ENCODE data around the gene PLXNA4.

Gene PLXNA4

GRCh38 chr7:132352800-132353199 lies 223.5 kb downstream of the PLXNA4 start:
- FAIRE-seq (no peak), DNase-seq (ENCODE audit: insufficient read length) (no peak)
- no peak for TF ChIP-seq POLR2AphosphoS5 (IDR thresholded peaks at IDR 0.05; ENCODE audit: low read depth, low read length)
- no peak for TF ChIP-seq TAF1 (IDR thresholded peaks at IDR 0.05; ENCODE audit: borderline replicate concordance, low read depth, low read length)
- no peak for TF ChIP-seq POLR2A (IDR thresholded peaks at IDR 0.05; ENCODE audit: low read depth, low read length)

- FAIRE-seq (no peak), DNase-seq (ENCODE audit: insufficient read length) (no peak)
- TF ChIP-seq TAF1 (IDR thresholded peaks at IDR 0.05; ENCODE audit: borderline replicate concordance, low read depth, low read length) (no peak), POLR2A (IDR thresholded peaks at IDR 0.05; ENCODE audit: low read depth, low read length) (no peak), POLR2AphosphoS5 (IDR thresholded peaks at IDR 0.05; ENCODE audit: low read depth, low read length) (no peak)
Measured at GRCh38 chr7:132351954-132352499, 224.2 kb downstream of the PLXNA4 start.

GRCh38 chr7:132350741-132351140 lies 225.5 kb downstream of the PLXNA4 start:
- no peak for DNase-seq (ENCODE audit: insufficient read length)
- FAIRE-seq, result no peak
- TF ChIP-seq POLR2AphosphoS5 (IDR thresholded peaks at IDR 0.05; ENCODE audit: low read depth, low read length), result no peak
- no peak for TF ChIP-seq POLR2A (IDR thresholded peaks at IDR 0.05; ENCODE audit: low read depth, low read length)
- TF ChIP-seq TAF1 (IDR thresholded peaks at IDR 0.05; ENCODE audit: borderline replicate concordance, low read depth, low read length), result no peak

GRCh38 chr7:132349075-132349474 lies 227.2 kb downstream of the PLXNA4 start:
- no peak for FAIRE-seq
- DNase-seq (ENCODE audit: insufficient read length), result no peak
- no peak for TF ChIP-seq POLR2AphosphoS5 (IDR thresholded peaks at IDR 0.05; ENCODE audit: low read depth, low read length)
- TF ChIP-seq TAF1 (IDR thresholded peaks at IDR 0.05; ENCODE audit: borderline replicate concordance, low read depth, low read length), result no peak
- TF ChIP-seq POLR2A (IDR thresholded peaks at IDR 0.05; ENCODE audit: low read depth, low read length), result no peak

- no peak for DNase-seq (ENCODE audit: insufficient read length)
- TF ChIP-seq POLR2A (IDR thresholded peaks at IDR 0.05; ENCODE audit: low read depth, low read length), result no peak
- TF ChIP-seq TAF1 (IDR thresholded peaks at IDR 0.05; ENCODE audit: borderline replicate concordance, low read depth, low read length), result no peak
- TF ChIP-seq POLR2AphosphoS5 (IDR thresholded peaks at IDR 0.05; ENCODE audit: low read depth, low read length), result no peak
- no peak for FAIRE-seq
Measured at GRCh38 chr7:132348341-132348740, 227.9 kb downstream of the PLXNA4 start.

- no peak for TF ChIP-seq POLR2AphosphoS5 (IDR thresholded peaks at IDR 0.05; ENCODE audit: low read depth, low read length)
- TF ChIP-seq POLR2A (IDR thresholded peaks at IDR 0.05; ENCODE audit: low read depth, low read length), result no peak
- TF ChIP-seq TAF1 (IDR thresholded peaks at IDR 0.05; ENCODE audit: borderline replicate concordance, low read depth, low read length), result no peak
- DNase-seq (ENCODE audit: insufficient read length) (no peak), FAIRE-seq (no peak)
Measured at GRCh38 chr7:132347858-132348257, 228.4 kb downstream of the PLXNA4 start.

GRCh38 chr7:132347123-132347522 lies 229.1 kb downstream of the PLXNA4 start:
- DNase-seq (ENCODE audit: insufficient read length) (no peak), FAIRE-seq (no peak)
- TF ChIP-seq POLR2AphosphoS5 (IDR thresholded peaks at IDR 0.05; ENCODE audit: low read depth, low read length) (no peak), POLR2A (IDR thresholded peaks at IDR 0.05; ENCODE audit: low read depth, low read length) (no peak), TAF1 (IDR thresholded peaks at IDR 0.05; ENCODE audit: borderline replicate concordance, low read depth, low read length) (no peak)

- TF ChIP-seq POLR2A (IDR thresholded peaks at IDR 0.05; ENCODE audit: low read depth, low read length) (no peak), POLR2AphosphoS5 (IDR thresholded peaks at IDR 0.05; ENCODE audit: low read depth, low read length) (no peak)
- no peak for FAIRE-seq
- no peak for DNase-seq (ENCODE audit: insufficient read length)
Measured at GRCh38 chr7:132345543-132346129, 230.6 kb downstream of the PLXNA4 start.

- TF ChIP-seq POLR2A (IDR thresholded peaks at IDR 0.05; ENCODE audit: low read depth, low read length), result no peak
- no peak for TF ChIP-seq POLR2AphosphoS5 (IDR thresholded peaks at IDR 0.05; ENCODE audit: low read depth, low read length)
- no peak for TF ChIP-seq TAF1 (IDR thresholded peaks at IDR 0.05; ENCODE audit: borderline replicate concordance, low read depth, low read length)
- no peak for DNase-seq (ENCODE audit: insufficient read length)
- FAIRE-seq, result no peak
Measured at GRCh38 chr7:132345030-132345429, 231.2 kb downstream of the PLXNA4 start.

- no peak for TF ChIP-seq TAF1 (IDR thresholded peaks at IDR 0.05; ENCODE audit: borderline replicate concordance, low read depth, low read length)
- no peak for TF ChIP-seq POLR2A (IDR thresholded peaks at IDR 0.05; ENCODE audit: low read depth, low read length)
- TF ChIP-seq POLR2AphosphoS5 (IDR thresholded peaks at IDR 0.05; ENCODE audit: low read depth, low read length), result no peak
- no peak for DNase-seq (ENCODE audit: insufficient read length)
- FAIRE-seq, result no peak
Measured at GRCh38 chr7:132343199-132343598, 233.1 kb downstream of the PLXNA4 start.

GRCh38 chr7:132337450-132338080 lies 238.7 kb downstream of the PLXNA4 start:
- FAIRE-seq (no peak), DNase-seq (ENCODE audit: insufficient read length) (no peak)
- TF ChIP-seq POLR2AphosphoS5 (IDR thresholded peaks at IDR 0.05; ENCODE audit: low read depth, low read length) (no peak), POLR2A (IDR thresholded peaks at IDR 0.05; ENCODE audit: low read depth, low read length) (no peak), TAF1 (IDR thresholded peaks at IDR 0.05; ENCODE audit: borderline replicate concordance, low read depth, low read length) (no peak)

- FAIRE-seq (no peak), DNase-seq (ENCODE audit: insufficient read length) (no peak)
- no peak for TF ChIP-seq POLR2AphosphoS5 (IDR thresholded peaks at IDR 0.05; ENCODE audit: low read depth, low read length)
- no peak for TF ChIP-seq TAF1 (IDR thresholded peaks at IDR 0.05; ENCODE audit: borderline replicate concordance, low read depth, low read length)
- TF ChIP-seq POLR2A (IDR thresholded peaks at IDR 0.05; ENCODE audit: low read depth, low read length), result no peak
Measured at GRCh38 chr7:132336797-132337196, 239.5 kb downstream of the PLXNA4 start.

All from GM12892 (cell line).